Loucy (cell line): ENCODE results near the gene PLA2G2C.
"Not testable (repeated sequence)": the region's sequence is repeated elsewhere in the genome, so short reads cannot be mapped to it uniquely, and the experiment has no call there.

Experiments used
- H2AFZ ChIP-seq: fragments of 200-600 bp; sonication (generic); 2 replicates; pipeline ENCODE4 v1.6.0; 2016; ENCODE audit warnings: antibody characterized with exemption, mild to moderate bottlenecking, low read length, moderate library complexity
- H3F3A ChIP-seq: fragments of 200-600 bp; 2 replicates; pipeline ENCODE4 v1.6.0; 2016; ENCODE audit warnings: antibody characterized with exemption, low read depth, mild to moderate bottlenecking
- H3K27me3 ChIP-seq: fragments of 200-600 bp; sonication (generic); 2 replicates; pipeline ENCODE4 v1.6.1; 2014; ENCODE audit warnings: low read length, mild to moderate bottlenecking; ENCODE audit not compliant: insufficient read depth, poor library complexity, severe bottlenecking
- H3K36me3 ChIP-seq: fragments of 200-600 bp; sonication (generic); 2 replicates; pipeline ENCODE4 v1.6.1; 2016; ENCODE audit warnings: low read length; ENCODE audit not compliant: insufficient read depth
- H3K4me1 ChIP-seq: fragments of 200-600 bp; sonication (generic); 2 replicates; pipeline ENCODE4 v1.5.1; 2014; ENCODE audit warnings: low read length, mild to moderate bottlenecking; ENCODE audit not compliant: insufficient read depth, poor library complexity, severe bottlenecking
- H3K4me2 ChIP-seq: fragments of 200-600 bp; sonication (generic); 2 replicates; pipeline ENCODE4 v1.6.0; 2014; ENCODE audit warnings: antibody characterized with exemption, low read length, low read depth, mild to moderate bottlenecking; ENCODE audit not compliant: poor library complexity, severe bottlenecking
- H3K4me3 ChIP-seq: fragments of 200-600 bp; sonication (generic); 2 replicates; pipeline ENCODE4 v1.5.1; 2014; ENCODE audit warnings: low read length, mild to moderate bottlenecking, mixed read lengths; ENCODE audit not compliant: poor library complexity, severe bottlenecking
- H3K79me2 ChIP-seq: fragments of 200-600 bp; sonication (generic); 2 replicates; pipeline ENCODE4 v1.6.1; 2014; ENCODE audit warnings: low read length; ENCODE audit not compliant: insufficient read depth
- H3K9ac ChIP-seq: fragments of 200-600 bp; sonication (generic); 2 replicates; pipeline ENCODE4 v1.6.0; 2014; ENCODE audit warnings: mild to moderate bottlenecking, low read depth, low read length, moderate library complexity; ENCODE audit not compliant: poor library complexity, severe bottlenecking
- H3K9me2 ChIP-seq: fragments of 200-600 bp; sonication (generic); replicated peaks from 2 replicates; pipeline ENCODE4 v1.6.1; 2016; ENCODE audit warnings: low read depth, low read length, mixed read lengths
- H3K9me3 ChIP-seq: fragments of 200-600 bp; sonication (generic); 2 replicates; pipeline ENCODE4 v1.6.1; 2014; ENCODE audit warnings: mild to moderate bottlenecking, antibody characterized with exemption, low read length, low read depth; ENCODE audit not compliant: insufficient read depth
- H4K20me1 ChIP-seq: fragments of 200-600 bp; sonication (generic); 2 replicates; pipeline ENCODE4 v1.6.0; 2014; ENCODE audit warnings: antibody characterized with exemption, low read length, mild to moderate bottlenecking; ENCODE audit not compliant: insufficient read depth, poor library complexity, severe bottlenecking
- CTCF ChIP-seq: fragments of 200-600 bp; sonication (generic); conservative IDR thresholded peaks from 2 replicates; pipeline ENCODE4 v1.5.1; 2014; ENCODE audit warnings: mild to moderate bottlenecking, antibody characterized with exemption, low read length
- EZH2phosphoT487 ChIP-seq: fragments of 200-600 bp; IDR thresholded peaks from 2 replicates; pipeline ENCODE4 v1.6.1; 2018; ENCODE audit warnings: antibody characterized with exemption, mild to moderate bottlenecking, moderate library complexity, borderline replicate concordance

Gene PLA2G2C

GRCh38 chr1:20223106-20223505 is 36.8 kb upstream of the PLA2G2C start:
- no peaks in the 10 kb centered on the region for H4K20me1 ChIP-seq
- TF ChIP-seq CTCF = no peak
- no peak for TF ChIP-seq EZH2phosphoT487
- no peaks in the 10 kb centered on the region for H3K9me3 ChIP-seq
- no peaks in the 10 kb centered on the region for H3K9me2 ChIP-seq
- no peak overlapping the region for H2AFZ ChIP-seq
- H3K79me2 ChIP-seq = no peaks in the 10 kb centered on the region
- H3F3A ChIP-seq = no peaks in the 10 kb centered on the region
- no peaks in the 10 kb centered on the region for H3K4me1 ChIP-seq
- H3K4me2 ChIP-seq = no peak overlapping the region
- H3K9ac ChIP-seq = no peak overlapping the region
- H3K27me3 ChIP-seq = peaks cover 4% of the 10 kb centered on the region
- no peak overlapping the region for H3K4me3 ChIP-seq
- no peaks in the 10 kb centered on the region for H3K36me3 ChIP-seq

- H3K4me2 ChIP-seq = no peak overlapping the region
- H3K36me3 ChIP-seq = no peaks in the 10 kb centered on the region
- no peaks in the 10 kb centered on the region for H4K20me1 ChIP-seq
- H3F3A ChIP-seq = no peaks in the 10 kb centered on the region
- H3K9me2 ChIP-seq = no peaks in the 10 kb centered on the region
- no peaks in the 10 kb centered on the region for H3K79me2 ChIP-seq
- TF ChIP-seq CTCF = no peak
- TF ChIP-seq EZH2phosphoT487 = no peak
- H3K4me3 ChIP-seq = no peak overlapping the region
- H3K9me3 ChIP-seq = no peaks in the 10 kb centered on the region
- H3K9ac ChIP-seq = no peak overlapping the region
- peaks cover 4% of the 10 kb centered on the region for H3K27me3 ChIP-seq
- H2AFZ ChIP-seq = no peak overlapping the region
- no peaks in the 10 kb centered on the region for H3K4me1 ChIP-seq
These were observed 33.7 kb upstream of the PLA2G2C start for GRCh38 chr1:20220036-20220435.

GRCh38 chr1:20219053-20219452 is 32.7 kb upstream of the PLA2G2C start:
- not testable (repeated sequence) for H3K9ac ChIP-seq, H3K9me3 ChIP-seq, H3K9me2 ChIP-seq, H4K20me1 ChIP-seq, H3K79me2 ChIP-seq, H3K4me1 ChIP-seq, H3K4me3 ChIP-seq, H3K27me3 ChIP-seq, H3K36me3 ChIP-seq, H3F3A ChIP-seq, H3K4me2 ChIP-seq, H2AFZ ChIP-seq

- H3K9ac ChIP-seq = no peak overlapping the region
- no peak overlapping the region for H2AFZ ChIP-seq
- no peaks in the 10 kb centered on the region for H3K9me3 ChIP-seq
- no peaks in the 10 kb centered on the region for H3F3A ChIP-seq
- no peaks in the 10 kb centered on the region for H3K27me3 ChIP-seq
- no peaks in the 10 kb centered on the region for H3K79me2 ChIP-seq
- peaks cover 4% of the 10 kb centered on the region for H3K4me1 ChIP-seq
- H4K20me1 ChIP-seq = no peaks in the 10 kb centered on the region
- H3K9me2 ChIP-seq = no peaks in the 10 kb centered on the region
- no peak overlapping the region for H3K4me2 ChIP-seq
- TF ChIP-seq CTCF (peak; percentile 68), EZH2phosphoT487 (no peak)
- no peak overlapping the region for H3K4me3 ChIP-seq
- H3K36me3 ChIP-seq = no peaks in the 10 kb centered on the region
These were observed 30.3 kb upstream of the PLA2G2C start for GRCh38 chr1:20216574-20216973.
